ENCODE results near the gene SUGP2.
A peak's percentile ranks its signal among the peaks of the same experiment; 100 is the strongest.

SUGP2 gene

DNA sequence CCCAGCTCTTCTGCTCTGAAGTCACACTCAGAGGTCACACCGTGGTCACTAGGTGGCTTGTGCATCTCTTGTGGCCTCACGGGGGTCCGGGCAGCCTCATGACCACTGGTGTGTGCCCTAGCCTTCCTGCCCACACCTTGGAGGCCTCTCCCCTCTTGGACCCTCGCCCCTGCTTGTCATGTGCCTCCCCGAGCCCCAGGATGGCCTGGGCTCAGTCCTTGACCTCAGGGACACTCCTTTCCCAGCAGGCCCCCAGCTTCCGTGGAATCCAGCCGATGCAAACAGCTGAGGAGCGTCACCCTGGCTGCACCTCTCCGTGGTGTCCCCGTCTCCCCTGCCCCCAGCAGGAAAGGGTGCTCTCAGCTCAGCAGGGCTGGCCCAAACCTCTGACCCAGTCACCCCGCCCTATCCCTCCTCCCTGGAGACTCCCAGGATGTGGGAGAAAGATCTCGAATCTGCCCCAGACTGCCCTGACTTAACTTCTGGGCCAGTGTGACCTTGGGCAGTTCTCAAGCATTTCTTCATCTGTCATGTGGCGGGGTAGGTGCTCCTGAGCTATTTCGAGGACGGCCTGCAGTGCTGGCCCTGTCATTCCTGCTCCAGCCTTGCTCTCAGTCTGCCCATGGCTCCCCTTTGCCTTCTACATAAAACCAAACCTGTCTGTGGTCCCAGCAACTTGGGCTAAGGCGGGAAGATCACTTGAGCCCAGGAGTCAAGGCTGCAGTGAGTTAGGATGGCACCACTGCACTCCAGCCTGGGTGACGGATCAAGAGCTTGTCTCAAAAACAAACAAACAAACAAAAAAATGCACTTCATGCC, 25.9 kb upstream of the SUGP2 start:
- no peak for DNase-seq

DNA sequence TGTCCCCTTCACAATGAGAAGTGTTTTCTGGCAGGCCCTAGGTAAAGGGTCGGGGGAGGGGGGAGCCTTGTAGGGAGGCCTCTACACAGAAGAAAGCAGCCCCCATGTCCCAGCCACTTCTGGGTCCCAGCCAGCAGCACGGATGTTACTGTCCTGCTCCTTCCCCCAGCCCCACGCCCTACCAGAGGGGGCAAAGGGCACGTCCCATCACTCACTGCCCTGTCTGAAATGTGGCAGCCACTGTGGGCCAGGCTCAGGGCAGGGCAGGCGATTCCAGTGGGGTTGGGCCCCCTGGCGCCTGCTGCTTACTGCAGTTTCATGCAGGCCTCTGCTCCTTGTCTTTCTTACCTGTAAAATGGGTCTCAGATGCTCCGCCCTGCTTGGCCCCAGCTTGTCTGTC, 24.4 kb upstream of the SUGP2 start:
- no peak for DNase-seq

DNA sequence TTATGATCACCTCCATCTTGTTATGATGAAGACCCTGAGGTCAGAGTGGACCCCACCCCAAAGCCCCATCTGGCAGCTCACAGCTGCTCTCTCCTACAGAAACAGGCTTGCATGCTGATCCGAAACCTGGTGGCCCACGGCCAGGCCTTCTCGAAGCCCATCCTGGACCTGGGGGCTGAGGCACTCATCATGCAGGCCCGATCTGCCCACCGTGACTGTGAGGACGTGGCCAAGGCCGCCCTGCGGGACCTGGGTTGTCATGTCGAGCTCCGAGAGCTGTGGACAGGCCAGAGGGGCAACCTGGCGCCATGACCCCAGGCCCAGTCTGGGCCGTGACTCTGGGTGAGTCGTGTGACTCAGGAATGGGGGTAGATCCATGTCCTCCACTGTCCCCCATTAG, 24.0 kb upstream of the SUGP2 start:
- DNase-seq: no peak

DNA sequence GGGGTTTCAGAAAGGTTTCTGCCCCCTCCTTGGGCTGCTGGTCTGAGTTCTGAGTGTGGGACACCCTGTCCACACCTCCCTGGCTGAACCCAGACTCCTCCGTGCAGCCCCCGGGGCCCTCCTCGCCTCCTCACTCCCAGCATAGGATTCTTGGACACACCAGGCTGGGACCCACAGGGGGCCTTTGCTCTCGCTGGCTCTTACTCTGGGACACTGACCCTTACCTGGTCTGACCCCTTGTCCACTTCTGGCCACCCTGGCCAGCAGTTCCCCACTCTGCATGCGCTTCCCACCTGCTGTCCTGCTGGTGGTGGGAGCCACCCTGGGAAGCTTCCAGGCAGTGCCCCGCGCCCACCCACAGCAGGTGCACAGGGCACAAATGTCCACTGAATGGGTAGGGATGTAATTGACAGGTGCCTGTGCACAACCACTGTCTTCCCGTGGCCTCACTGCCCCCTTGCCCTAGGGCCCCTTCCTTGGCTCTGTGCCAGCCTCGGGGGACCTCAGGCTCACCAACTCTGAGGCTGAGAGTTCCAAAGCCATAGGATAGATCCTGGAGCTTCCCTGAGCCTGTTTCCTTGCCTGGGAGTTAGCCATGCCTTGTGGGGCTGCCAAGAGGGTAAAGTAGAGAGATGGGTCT, 23.4 kb upstream of the SUGP2 start:
- no peak for DNase-seq

DNA sequence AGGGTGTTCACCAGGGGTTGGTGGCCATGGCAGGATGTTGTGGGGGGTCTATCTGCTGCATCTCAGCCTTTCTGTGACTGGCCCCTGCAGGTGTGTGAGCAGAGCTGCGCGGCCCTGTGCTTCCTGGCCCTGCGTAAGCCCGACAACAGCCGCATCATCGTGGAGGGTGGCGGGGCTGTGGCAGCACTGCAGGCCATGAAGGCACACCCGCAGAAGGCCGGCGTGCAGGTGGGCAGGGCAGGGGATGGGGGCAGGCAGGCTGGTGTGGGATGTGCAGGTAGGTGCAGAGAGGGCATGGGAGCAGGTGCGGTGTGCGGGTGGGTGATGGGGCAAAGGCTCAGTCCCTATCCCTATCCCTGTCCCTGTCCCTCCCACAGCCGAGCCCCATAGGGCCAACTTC, 22.4 kb upstream of the SUGP2 start:
- DNase-seq: no peak

DNA sequence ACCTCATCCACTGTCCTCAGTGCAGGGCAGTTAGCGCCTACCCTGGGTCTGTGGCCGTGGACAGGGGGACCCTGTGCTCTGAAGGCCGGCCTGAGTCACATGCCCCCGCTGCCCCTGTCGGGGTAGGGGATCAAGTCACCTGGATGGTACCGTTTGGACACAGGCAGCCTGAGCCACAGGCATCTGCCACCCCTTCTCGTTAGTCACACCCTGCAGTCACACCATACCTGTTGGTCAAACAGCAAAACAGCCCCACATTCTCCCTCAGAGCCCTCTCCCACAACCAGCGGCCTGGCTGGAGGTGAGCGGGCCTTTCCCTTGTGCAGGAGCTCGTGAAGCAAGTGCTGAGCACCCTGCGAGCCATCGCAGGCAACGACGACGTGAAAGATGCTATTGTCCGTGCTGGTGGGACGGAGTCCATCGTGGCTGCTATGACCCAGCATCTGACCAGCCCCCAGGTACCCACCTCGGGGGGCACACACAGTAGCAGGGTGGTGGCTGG, 21.7 kb upstream of the SUGP2 start:
- no peak for DNase-seq

DNA sequence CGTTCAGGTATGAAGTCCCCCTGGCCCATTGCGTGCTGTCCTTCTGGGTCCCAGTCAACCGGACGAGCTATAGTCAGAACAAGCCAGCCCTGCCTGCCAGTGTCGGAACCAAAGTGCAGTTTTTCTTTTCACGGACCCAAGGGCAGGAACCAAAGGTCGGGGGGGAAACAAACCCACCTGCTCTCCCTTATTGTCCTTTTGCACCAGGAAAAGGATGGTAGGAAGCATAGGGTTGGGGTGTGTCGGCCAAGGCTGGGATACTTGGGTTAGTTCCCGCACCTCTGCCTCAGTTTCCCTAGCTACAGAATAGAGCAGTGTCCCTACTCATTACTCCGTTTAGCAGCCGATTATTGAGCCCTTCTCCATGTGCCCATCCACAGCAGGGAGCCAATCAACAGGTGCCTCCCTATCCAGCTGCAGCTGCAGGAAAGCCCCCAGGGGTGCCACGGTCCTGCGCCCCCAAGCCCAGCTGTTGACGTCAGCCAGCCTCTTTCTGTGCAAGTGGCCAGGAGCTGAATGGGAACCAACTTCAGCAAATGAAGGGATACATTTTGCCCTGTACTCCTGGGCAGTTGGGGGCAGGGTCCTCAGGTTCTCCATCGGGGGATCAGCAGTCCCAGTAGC, 21.1 kb upstream of the SUGP2 start:
- DNase-seq: no peak

DNA sequence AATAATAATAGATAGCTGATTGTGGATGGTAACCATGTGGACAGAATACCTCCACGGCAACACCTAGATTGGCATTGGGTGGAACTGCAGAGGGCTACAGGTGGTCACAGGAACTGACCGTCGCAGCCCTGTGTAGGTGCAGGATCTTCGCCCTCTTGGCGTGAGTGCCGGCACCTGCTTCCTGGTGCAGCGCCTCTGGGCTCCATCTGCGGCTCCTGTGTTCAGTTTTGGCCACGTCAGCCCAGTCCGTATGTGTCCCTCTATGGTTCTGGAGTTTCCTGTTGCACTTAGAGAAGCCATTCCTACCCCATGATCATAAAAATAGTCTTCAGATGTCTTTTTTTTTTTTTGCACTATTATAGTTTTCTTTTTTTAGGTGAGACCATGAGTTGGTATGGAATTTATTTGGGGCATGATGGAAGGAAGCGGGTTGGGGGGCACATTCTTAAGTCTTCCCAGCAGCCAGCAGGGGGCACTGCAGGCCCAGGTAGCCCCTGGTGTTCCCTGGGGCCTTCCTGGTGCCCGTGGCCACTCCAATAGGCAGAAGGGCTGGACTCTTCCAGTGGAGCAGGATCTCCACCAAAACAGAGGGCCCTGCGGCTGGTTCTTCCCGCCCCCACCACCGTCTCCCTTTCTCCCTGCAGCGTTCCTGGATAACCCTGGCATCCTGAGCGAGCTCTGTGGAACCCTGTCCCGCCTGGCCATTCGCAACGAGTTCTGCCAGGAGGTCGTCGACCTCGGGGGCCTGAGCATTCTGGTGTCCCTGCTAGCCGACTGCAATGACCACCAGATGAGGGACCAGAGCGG, 20.4 kb upstream of the SUGP2 start:
- peak; percentile 66 for DNase-seq

DNA sequence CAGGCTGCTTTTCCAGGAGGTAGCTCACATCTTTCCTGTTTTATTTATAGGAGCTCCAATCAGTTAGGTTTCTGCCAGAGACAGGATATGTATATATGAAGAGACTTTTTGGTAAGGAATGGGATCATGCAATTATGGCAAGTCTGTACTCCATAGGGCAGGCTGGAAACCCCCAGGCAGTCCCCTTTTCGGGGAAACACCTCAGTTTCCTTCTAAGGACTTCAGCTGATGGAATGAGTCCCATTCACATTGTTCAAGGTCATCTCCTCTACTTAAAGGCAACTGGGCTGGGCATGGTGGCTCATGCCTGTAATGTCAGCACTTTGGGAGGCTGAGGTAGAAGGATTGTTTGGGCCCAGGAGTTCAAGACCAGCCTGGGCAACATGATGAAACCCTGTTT, 19.6 kb upstream of the SUGP2 start:
- DNase-seq: no peak

DNA sequence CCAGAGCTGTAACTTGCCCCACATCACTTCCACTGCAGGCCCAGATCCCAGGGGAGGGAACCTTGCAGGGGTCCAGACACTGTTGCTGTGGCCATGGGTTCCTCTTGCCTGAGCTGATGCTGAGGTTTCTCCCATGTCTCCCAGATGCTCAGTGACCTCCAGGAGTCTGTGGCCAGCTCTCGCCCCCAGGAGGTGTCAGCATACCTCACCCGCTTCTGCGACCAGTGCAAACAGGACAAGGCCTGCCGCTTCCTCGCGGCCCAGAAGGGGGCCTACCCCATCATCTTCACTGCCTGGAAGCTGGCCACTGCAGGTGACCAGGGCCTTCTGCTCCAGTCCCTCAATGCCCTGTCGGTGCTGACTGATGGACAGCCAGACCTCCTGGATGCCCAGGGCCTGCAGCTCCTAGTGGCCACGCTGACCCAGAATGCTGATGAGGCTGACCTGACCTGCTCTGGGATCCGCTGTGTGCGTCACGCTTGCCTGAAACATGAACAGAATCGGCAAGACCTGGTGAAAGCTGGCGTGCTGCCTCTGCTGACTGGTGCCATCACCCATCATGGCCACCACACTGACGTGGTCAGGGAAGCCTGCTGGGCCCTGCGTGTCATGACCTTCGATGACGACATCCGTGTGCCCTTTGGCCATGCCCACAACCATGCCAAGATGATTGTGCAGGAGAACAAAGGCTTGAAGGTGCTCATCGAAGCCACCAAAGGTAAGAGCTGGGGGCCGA, 18.3 kb upstream of the SUGP2 start:
- DNase-seq: no peak

DNA sequence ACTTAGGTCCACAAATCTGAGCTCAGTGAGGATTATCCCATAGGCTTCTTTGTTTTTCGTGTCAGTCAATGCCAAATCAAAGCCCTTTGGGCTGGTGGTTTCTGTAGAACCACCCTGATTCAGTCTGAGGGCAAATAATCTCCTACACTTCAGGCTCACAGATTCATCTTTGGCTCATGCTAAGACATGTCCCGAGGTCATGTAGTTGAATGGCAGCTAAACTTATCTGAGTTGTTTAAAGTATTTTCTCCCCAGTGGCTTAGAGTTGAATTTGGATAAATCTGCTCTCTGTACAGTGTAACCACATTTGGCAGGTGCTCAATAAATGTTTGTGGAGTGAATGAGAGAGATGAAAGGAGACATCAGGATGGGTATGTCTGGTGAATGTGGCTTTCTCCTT, 17.4 kb upstream of the SUGP2 start:
- no peak for DNase-seq

DNA sequence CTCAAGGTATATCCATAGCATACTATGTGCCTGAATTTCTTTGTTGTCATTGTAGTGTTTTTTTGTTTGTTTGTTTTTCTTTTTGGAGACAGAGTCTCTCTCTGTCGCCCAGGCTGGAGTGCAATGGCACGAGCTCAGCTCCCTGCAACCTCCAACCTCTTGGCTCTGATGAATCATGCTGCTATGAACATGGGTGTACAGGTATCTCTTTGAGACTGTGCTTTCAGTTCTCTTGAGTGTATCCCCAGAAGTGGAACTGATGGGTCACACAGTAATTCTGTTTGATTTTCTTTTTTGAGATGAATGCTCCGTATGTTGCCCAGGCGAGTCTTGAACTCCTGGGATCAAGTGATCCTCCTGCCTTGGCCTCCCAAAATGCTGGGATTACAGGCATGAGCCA, 16.8 kb upstream of the SUGP2 start:
- no peak for DNase-seq

DNA sequence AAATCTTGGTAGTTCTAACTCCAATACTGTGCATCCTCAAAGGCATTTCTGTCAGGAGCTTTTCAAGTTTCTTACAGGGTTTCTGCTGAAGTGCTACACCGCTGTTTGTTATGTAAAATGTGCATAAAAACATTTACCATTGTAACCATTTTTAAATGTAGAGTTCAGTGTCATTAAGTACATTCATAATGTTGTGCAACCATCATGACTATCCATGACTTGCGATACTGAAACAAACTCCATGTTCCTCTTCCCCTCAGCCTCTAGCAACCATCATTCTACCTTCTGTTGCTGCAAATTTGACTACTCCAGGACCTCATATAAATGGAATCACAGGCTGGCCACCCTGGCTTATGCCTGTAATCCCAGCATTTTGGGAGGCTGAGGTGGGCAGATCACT, 16.1 kb upstream of the SUGP2 start:
- DNase-seq: no peak

DNA sequence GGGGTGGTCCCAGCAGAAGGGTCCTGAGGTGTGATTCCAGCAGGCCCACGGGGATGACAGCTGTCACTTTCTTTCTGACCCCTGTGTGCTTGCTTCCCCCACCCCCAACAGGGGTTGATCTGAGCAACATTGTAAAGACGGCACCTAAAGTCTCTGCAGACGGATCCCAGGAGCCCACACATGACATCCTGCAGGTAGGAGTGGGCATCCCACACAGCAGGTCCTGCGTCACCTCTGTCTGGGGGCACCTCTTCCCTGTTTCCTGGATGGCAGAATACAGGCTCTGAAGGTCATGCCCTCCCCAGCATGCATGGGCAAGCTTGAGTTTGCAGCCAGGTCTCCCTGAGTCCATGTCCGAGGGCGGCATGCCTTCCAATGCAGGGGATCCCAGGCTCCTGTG, 10.6 kb upstream of the SUGP2 start:
- DNase-seq: no peak

DNA sequence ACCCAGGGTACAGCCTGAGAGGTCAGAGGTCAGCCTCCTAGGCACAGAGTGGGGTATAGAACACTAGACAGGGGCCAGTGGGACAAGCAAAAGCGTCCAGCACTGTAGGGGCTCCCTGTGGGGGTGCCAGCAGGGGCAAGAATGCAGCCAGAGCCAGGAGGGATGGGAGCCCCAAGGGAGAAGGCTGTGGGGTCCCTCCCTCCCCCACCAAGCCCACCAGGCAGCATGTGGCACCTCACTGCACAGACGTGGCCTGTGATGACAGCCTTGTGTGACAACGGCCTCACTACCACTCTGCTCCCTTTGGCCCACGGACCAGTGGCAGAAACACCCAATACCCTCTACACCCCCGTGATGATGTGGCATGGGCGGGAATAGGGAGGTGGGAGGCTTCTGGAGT, 10.2 kb upstream of the SUGP2 start:
- DNase-seq: no peak

DNA sequence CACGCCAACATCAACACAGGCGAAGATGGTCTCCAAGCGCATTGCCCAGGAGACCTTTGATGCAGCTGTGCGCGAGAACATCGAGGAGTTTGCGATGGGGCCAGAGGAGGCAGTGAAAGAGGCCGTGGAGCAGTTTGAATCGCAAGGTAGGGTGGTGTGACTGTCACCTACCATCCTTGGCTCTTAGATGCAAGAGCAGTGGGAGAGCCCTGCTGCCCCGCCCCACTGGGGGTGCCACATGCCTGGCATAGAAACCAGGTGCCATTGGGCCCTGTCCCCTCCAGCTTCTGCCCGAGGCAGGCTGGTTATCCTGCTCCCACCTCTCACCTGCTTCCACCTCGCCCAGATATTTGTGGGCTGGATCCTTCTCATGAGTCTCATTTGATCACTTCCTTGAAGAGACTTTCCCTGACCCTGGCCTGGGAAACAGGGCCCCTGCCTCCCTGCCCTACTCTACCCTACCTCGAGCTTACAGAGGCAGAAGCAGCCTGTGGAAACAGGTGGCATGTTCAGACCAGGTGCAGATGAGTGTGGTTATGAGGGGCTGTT, 9.5 kb upstream of the SUGP2 start:
- DNase-seq: no peak

DNA sequence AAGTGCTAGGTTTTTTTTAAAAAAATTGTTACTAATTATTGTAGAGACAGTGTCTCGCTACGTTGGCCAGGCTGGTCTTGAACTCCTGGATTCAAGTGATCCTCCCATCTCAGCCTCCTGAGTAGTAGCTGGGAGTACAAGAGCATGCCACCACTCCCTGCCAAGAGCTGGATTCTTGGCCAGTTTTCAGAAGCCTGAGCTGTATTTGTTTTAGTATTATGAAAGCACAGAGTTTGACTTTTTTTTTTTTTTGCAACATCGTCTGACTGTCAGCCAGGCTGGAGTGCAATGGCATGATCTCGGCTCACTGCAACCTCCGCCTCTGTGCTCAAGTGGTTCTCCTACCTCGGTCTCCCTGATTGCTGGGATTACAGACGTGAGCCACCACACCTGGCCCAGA, 7.1 kb upstream of the SUGP2 start:
- no peak for DNase-seq

DNA sequence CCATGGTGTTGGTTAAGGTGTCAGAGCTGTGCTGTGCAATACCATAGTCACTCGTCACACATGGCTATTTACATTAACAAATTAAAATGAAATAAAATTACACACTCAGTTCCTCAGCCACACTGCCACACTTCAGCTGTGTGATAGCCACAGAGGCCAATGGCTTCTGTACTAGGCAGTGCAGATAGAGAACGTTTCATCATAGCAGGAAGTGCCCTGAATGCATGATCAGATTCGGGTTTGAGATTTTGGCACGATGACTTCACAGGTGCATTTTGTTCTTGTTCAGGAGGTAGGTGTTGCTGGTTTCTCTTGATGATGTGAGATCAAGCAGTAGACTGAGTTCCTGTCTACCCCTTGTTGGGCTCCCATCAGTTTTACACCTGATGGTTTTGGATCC, 6.6 kb upstream of the SUGP2 start:
- no peak for DNase-seq

DNA sequence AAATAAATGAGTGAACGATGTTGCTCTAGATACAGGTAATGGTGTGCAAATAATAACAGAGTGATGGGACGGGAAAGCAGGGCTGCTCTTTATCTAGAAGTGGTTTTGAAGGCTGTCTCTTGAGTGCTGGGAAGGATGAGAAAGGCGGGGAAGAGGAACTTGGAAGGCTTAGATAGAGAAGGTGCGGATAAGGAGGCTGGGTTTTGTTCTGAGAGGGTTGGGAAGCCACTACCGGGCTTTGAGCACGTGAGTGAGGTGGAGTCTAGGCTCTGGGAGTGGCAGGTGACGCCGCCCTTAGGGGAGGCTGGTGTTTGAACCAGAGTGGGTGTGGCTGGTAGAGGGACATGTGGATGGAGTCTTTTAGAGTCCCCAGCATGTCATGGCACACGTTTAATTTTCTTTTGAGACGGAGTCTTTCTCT, 897 bp upstream of the SUGP2 start:
- DNase-seq: peak; percentile 92

DNA sequence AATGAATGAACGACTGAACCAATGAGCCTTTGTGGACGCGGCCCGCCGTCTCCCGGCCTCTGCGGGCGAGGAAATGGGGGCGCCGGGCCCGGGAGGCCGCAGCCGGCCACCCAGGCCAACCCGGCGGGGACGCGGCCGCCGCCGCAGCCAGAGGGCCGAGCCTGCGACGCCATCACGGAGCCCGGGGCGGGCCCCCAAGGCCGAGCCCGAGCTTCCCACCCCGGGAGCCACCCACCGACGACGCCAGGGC, 216 bp downstream of the SUGP2 start:
- DNase-seq: no peak

DNA sequence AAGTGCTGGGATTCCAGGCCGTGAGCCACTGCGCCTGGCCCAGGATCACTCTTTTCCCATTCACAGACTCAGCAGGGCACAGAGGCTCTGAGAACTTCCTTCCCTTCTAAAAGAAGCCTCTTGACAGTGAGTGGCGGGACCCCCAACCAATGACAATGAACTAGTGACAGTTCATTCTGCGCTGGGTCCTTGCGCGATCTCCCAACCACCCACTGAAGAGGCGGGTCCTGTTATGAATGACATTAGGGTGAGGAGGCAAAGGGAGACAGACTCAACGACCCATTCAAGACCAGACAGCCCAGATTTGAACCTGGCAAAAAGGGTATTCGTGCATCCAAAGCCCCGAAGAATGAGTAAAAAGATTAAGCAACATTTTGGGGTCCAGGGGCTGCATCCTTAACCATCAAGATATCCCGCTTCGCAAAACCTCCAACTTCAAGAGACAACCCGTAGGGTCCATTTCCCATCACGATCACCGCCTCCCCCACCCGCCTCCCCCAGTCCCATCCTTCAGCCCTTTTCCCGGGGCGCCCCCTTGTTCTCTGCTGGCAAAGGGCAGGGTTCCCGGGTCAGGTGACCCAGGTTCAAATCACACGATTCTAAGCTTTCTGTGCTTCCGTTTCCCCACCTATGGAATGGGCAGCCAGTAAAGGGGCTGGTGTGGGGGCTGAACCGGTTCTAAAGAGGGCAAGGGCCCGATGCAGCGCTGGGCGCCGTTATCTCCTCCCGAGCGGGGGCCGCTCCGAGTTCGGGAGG, 719 bp downstream of the SUGP2 start:
- DNase-seq: peak; percentile 97

DNA sequence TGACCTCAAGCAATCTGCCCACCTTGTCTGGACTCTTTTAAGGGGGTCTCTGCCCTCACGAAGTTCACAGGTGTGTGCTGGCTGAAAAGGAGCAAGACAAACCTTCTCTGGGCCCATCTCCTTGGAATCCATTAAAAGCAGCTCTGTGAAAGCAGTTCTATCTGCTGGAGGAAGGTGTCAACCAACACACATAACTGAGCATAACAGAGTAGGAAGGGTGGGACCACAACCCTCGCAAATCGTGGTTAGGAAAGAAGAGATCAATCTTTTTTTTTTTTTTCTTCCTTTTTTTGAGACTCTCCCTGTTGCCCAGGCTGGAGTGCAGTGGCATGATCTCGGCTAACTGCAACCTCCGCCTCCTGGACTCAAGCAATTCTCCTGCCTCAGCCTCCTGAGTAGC, 1.4 kb downstream of the SUGP2 start:
- no peak for DNase-seq
